GM23338 (cell line): ENCODE data around the gene TBCEL. TPM values are rescaled to one million over a fixed set of nuclear protein-coding genes. Genes with fewer than 3 reads are reported as not detected.
A peak's percentile ranks its signal among the peaks of the same experiment; 100 is the strongest.

Source experiments
- ATAC-seq: fragments of 200-7000 bp; cut with Tn5 transposase; 3 replicates; pipeline ENCODE4 v1.9.1; 2020
- DNase-seq: peaks from one replicate; pipeline ENCODE4 v3.0.0-alpha.2; 2015; ENCODE audit warnings: low spot score
- H2AFZ ChIP-seq: fragments of 200-600 bp; sonication (generic); 2 replicates; pipeline ENCODE4 v1.8.0; 2016; ENCODE audit warnings: antibody characterized with exemption, mild to moderate bottlenecking, moderate library complexity
- H3F3A ChIP-seq: fragments of 200-600 bp; sonication (generic); replicated peaks from 2 replicates; pipeline ENCODE4 v1.8.0; 2017; ENCODE audit warnings: antibody characterized with exemption, mixed run types, low read depth
- H3K27ac ChIP-seq: fragments of 200-600 bp; sonication (generic); 2 replicates; pipeline ENCODE4 v1.6.1; 2016; ENCODE audit warnings: low read depth
- H3K27me3 ChIP-seq: fragments of 200-600 bp; sonication (generic); 2 replicates; pipeline ENCODE4 v1.8.0; 2016; ENCODE audit warnings: mild to moderate bottlenecking, mixed run types, moderate library complexity; ENCODE audit not compliant: insufficient read depth
- H3K36me3 ChIP-seq: fragments of 200-600 bp; sonication (generic); 2 replicates; pipeline ENCODE4 v1.8.0; 2016; ENCODE audit warnings: mild to moderate bottlenecking; ENCODE audit not compliant: insufficient read depth
- H3K4me1 ChIP-seq: fragments of 200-600 bp; sonication (generic); 2 replicates; pipeline ENCODE4 v1.8.0; 2016; ENCODE audit warnings: mild to moderate bottlenecking, moderate library complexity; ENCODE audit not compliant: insufficient read depth
- H3K4me2 ChIP-seq: fragments of 200-600 bp; sonication (generic); 2 replicates; pipeline ENCODE4 v1.7.1; 2017; ENCODE audit warnings: mixed run types
- H3K4me3 ChIP-seq: fragments of 200-600 bp; sonication (generic); 2 replicates; pipeline ENCODE4 v1.6.1; 2016; ENCODE audit warnings: mixed run types
- H3K79me2 ChIP-seq: fragments of 200-600 bp; sonication (generic); replicated peaks from 2 replicates; pipeline ENCODE4 v1.8.0; 2017; ENCODE audit warnings: mild to moderate bottlenecking; ENCODE audit not compliant: insufficient read depth
- H3K9me2 ChIP-seq: fragments of 200-600 bp; sonication (generic); 2 replicates; pipeline ENCODE4 v1.8.0; 2017; ENCODE audit not compliant: insufficient read depth
- H4K20me1 ChIP-seq: fragments of 200-600 bp; sonication (generic); replicated peaks from 2 replicates; pipeline ENCODE4 v1.8.0; 2017; ENCODE audit warnings: mild to moderate bottlenecking; ENCODE audit not compliant: insufficient read depth
- H3K27ac Mint-ChIP-seq: 2 replicates; pipeline ENCODE4 v1.8.0; 2020; ENCODE audit warnings: inconsistent platforms, mild to moderate bottlenecking, moderate library complexity, mixed read lengths
- H3K27me3 Mint-ChIP-seq: 3 replicates; pipeline ENCODE4 v1.8.0; 2022; ENCODE audit warnings: low read depth, mild to moderate bottlenecking, moderate library complexity, mixed read lengths, inconsistent platforms; ENCODE audit not compliant: insufficient read depth, poor library complexity
- H3K36me3 Mint-ChIP-seq: 3 replicates; pipeline ENCODE4 v1.8.0; 2021; ENCODE audit warnings: low read depth, mild to moderate bottlenecking, inconsistent platforms, moderate library complexity, mixed read lengths
- H3K4me1 Mint-ChIP-seq: 3 replicates; pipeline ENCODE4 v1.8.0; 2020; ENCODE audit warnings: mild to moderate bottlenecking, inconsistent platforms, mixed read lengths
- H3K4me3 Mint-ChIP-seq: 3 replicates; pipeline ENCODE4 v1.8.0; 2021; ENCODE audit warnings: moderate library complexity, mild to moderate bottlenecking, inconsistent platforms, mixed read lengths
- H3K9me3 Mint-ChIP-seq: 3 replicates; pipeline ENCODE4 v1.8.0; 2020; ENCODE audit warnings: moderate library complexity, mild to moderate bottlenecking, inconsistent platforms, mixed read lengths
- CREB1 ChIP-seq: fragments of 250-450 bp; sonication (Bioruptor Pico); IDR thresholded peaks from 2 replicates; pipeline ENCODE4 v1.5.0; 2020; ENCODE audit warnings: low read depth, mild to moderate bottlenecking, moderate library complexity
- EZH2 ChIP-seq: fragments of 200-600 bp; sonication (generic); IDR thresholded peaks from one replicate; pipeline ENCODE4 v1.8.0; 2017; ENCODE audit warnings: antibody characterized with exemption, mild to moderate bottlenecking, low read depth; ENCODE audit not compliant: unreplicated experiment
- EZH2phosphoT487 ChIP-seq: fragments of 200-600 bp; sonication (generic); IDR thresholded peaks from one replicate; pipeline ENCODE4 v1.8.1; 2018; ENCODE audit warnings: antibody characterized with exemption; ENCODE audit not compliant: unreplicated experiment
- JUNB ChIP-seq: IDR thresholded peaks from one replicate; pipeline ENCODE4 v1.6.1; 2016; ENCODE audit warnings: antibody characterized with exemption; ENCODE audit not compliant: unreplicated experiment
- NANOG ChIP-seq: IDR thresholded peaks from 2 replicates; pipeline ENCODE4 v1.6.1; 2016; ENCODE audit warnings: antibody characterized with exemption, borderline replicate concordance
- POLR2AphosphoS5 ChIP-seq: IDR thresholded peaks from 2 replicates; pipeline ENCODE4 v1.6.1; 2016; ENCODE audit warnings: antibody characterized with exemption, low read depth
- STAT1 ChIP-seq: IDR thresholded peaks from one replicate; pipeline ENCODE4 v1.6.1; 2016; ENCODE audit warnings: antibody characterized with exemption; ENCODE audit not compliant: unreplicated experiment
- ZNF114 ChIP-seq: fragments of 250-450 bp; sonication (Bioruptor Pico); IDR thresholded peaks from 2 replicates; pipeline ENCODE4 v1.5.0; 2020; ENCODE audit warnings: mild to moderate bottlenecking, moderate library complexity
- ZNF331 ChIP-seq: fragments of 250-450 bp; sonication (Bioruptor Pico); IDR thresholded peaks from 2 replicates; pipeline ENCODE4 v1.5.0; 2020; ENCODE audit warnings: low read depth, mild to moderate bottlenecking, moderate library complexity
- polyA plus RNA-seq: library from polyadenylated mRNA; unstranded; fragments of >200 nt; fragmentation: Nextera tagmentation; extraction: Ambion mirVana; gene quantifications from 2 replicates; pipeline ENCODE4 v1.2.1, GENCODE V29; 2016
- total RNA-seq: library from RNA; depleted of rRNA; stranded (reverse); fragments of >200 nt; shearing (Covaris generic); gene quantifications from 2 replicates; pipeline ENCODE4 v1.2.3, GENCODE V29; 2014
- TF ChIP-seq, protein P1 (sequence below): IDR thresholded peaks from 2 replicates; pipeline ENCODE4 v1.6.1; 2016; ENCODE audit warnings: antibody characterized with exemption
- TF ChIP-seq, protein P2 (sequence below), 2 experiments: fragments of 200-600 bp in 1 of 2; sonication (generic) in 1 of 2; conservative IDR thresholded peaks; 2 replicates each; pipeline versions ENCODE4 v1.5.1 to v1.6.1; 2016 to 2017; ENCODE audit warnings: antibody characterized with exemption in 2 of 2, low read depth in 2 of 2, mild to moderate bottlenecking in 2 of 2, moderate library complexity in 1 of 2
- TF ChIP-seq, protein P3 (sequence below): IDR thresholded peaks from one replicate; pipeline ENCODE4 v1.6.1; 2018; ENCODE audit warnings: antibody characterized with exemption; ENCODE audit not compliant: unreplicated experiment
- TF ChIP-seq, protein P4 (sequence below): fragments of 250-450 bp; sonication (Bioruptor Pico); IDR thresholded peaks from 2 replicates; pipeline ENCODE4 v1.5.0; 2020; ENCODE audit warnings: mild to moderate bottlenecking, moderate library complexity

Gene TBCEL
- total and polyA plus RNA-seq, 2 experiments from 2014 or later: 5.4 to 16.2 TPM

DNA sequence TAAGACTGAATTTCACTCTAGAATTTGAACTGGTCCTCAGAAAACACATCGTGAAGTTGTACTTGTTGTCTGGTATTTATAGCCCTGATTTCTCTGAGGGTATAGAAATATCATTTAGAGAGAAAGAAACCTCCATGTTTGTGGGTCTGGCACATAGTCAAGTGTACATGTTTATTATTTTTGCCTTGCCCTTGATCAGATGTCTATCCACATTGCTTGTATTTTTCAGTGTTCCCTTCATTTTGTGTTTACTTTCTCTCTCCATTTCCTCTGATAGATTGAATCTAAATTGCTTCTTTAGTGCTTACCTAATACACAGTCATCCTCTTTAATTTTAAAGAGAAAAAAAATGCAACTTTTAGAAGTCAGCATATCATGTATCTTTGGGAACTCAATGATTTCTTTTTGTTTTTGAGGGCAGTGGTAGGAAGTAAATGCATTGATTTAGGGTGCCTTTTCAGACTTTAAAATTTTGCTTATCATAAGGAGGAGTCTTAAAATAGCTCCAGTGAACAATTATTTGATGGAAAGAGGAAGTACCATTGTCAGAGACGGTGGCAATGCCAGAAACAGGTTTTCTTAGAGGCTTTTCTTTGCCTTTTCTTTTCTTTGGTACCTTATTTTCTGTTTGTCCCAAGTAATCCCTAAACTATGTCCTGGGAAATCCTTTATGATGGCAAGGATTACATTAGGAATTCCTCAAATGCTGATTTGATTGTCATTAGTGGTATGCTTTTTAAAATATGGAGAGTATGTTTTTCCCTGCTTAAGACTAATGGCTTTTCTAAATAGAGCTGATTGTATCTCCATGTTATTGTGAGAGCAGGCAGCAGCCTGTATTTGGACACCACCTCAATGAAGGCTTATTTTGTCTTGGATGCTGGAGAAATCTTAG is 47.3 kb downstream of the TBCEL start:
- H3K27ac Mint-ChIP-seq: peak overlapping the region; percentile 97
- peak; percentile 3 for DNase-seq
- no peak overlapping the region for H3K4me3 Mint-ChIP-seq
- peaks cover 14% of the 10 kb centered on the region for H3K4me1 Mint-ChIP-seq
- Histone ChIP-seq H3K27me3 (no peaks in the 10 kb centered on the region), H3K4me3 (no peak overlapping the region), H3F3A (no peaks in the 10 kb centered on the region), H3K9me2 (no peaks in the 10 kb centered on the region), H3K4me2 (no peak overlapping the region), H3K4me1 (peaks cover 11% of the 10 kb centered on the region), H3K79me2 (no peaks in the 10 kb centered on the region), H4K20me1 (no peaks in the 10 kb centered on the region), H3K36me3 (peaks cover 3% of the 10 kb centered on the region; the same call in 1 of the 2 replicates), H3K27ac (peak overlapping the region; percentile 78), H2AFZ (no peak overlapping the region)
- peaks cover 30% of the 10 kb centered on the region for H3K36me3 Mint-ChIP-seq
- no peaks in the 10 kb centered on the region for H3K27me3 Mint-ChIP-seq
- peak; percentile 47 for ATAC-seq
- H3K9me3 Mint-ChIP-seq: peaks cover 4% of the 10 kb centered on the region; the same call in 1 of the 3 replicates
- TF ChIP-seq JUNB: no peak
- no peak for TF ChIP-seq EZH2
- no peak for TF ChIP-seq ZNF114 (CRISPR knock-in tag)
- TF ChIP-seq, protein P1, sequence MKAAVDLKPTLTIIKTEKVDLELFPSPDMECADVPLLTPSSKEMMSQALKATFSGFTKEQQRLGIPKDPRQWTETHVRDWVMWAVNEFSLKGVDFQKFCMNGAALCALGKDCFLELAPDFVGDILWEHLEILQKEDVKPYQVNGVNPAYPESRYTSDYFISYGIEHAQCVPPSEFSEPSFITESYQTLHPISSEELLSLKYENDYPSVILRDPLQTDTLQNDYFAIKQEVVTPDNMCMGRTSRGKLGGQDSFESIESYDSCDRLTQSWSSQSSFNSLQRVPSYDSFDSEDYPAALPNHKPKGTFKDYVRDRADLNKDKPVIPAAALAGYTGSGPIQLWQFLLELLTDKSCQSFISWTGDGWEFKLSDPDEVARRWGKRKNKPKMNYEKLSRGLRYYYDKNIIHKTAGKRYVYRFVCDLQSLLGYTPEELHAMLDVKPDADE: no peak
- no peak for TF ChIP-seq STAT1
- TF ChIP-seq ZNF331: no peak
- TF ChIP-seq POLR2AphosphoS5: no peak
- TF ChIP-seq, protein P2, sequence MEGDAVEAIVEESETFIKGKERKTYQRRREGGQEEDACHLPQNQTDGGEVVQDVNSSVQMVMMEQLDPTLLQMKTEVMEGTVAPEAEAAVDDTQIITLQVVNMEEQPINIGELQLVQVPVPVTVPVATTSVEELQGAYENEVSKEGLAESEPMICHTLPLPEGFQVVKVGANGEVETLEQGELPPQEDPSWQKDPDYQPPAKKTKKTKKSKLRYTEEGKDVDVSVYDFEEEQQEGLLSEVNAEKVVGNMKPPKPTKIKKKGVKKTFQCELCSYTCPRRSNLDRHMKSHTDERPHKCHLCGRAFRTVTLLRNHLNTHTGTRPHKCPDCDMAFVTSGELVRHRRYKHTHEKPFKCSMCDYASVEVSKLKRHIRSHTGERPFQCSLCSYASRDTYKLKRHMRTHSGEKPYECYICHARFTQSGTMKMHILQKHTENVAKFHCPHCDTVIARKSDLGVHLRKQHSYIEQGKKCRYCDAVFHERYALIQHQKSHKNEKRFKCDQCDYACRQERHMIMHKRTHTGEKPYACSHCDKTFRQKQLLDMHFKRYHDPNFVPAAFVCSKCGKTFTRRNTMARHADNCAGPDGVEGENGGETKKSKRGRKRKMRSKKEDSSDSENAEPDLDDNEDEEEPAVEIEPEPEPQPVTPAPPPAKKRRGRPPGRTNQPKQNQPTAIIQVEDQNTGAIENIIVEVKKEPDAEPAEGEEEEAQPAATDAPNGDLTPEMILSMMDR (conservative IDR thresholded peaks at IDR 0.05; ENCODE audit: low read depth in 2 of 2): no peak
- no peak for TF ChIP-seq EZH2phosphoT487
- TF ChIP-seq CREB1 (CRISPR knock-in tag): no peak
- no peak for TF ChIP-seq NANOG
- TF ChIP-seq, protein P3, sequence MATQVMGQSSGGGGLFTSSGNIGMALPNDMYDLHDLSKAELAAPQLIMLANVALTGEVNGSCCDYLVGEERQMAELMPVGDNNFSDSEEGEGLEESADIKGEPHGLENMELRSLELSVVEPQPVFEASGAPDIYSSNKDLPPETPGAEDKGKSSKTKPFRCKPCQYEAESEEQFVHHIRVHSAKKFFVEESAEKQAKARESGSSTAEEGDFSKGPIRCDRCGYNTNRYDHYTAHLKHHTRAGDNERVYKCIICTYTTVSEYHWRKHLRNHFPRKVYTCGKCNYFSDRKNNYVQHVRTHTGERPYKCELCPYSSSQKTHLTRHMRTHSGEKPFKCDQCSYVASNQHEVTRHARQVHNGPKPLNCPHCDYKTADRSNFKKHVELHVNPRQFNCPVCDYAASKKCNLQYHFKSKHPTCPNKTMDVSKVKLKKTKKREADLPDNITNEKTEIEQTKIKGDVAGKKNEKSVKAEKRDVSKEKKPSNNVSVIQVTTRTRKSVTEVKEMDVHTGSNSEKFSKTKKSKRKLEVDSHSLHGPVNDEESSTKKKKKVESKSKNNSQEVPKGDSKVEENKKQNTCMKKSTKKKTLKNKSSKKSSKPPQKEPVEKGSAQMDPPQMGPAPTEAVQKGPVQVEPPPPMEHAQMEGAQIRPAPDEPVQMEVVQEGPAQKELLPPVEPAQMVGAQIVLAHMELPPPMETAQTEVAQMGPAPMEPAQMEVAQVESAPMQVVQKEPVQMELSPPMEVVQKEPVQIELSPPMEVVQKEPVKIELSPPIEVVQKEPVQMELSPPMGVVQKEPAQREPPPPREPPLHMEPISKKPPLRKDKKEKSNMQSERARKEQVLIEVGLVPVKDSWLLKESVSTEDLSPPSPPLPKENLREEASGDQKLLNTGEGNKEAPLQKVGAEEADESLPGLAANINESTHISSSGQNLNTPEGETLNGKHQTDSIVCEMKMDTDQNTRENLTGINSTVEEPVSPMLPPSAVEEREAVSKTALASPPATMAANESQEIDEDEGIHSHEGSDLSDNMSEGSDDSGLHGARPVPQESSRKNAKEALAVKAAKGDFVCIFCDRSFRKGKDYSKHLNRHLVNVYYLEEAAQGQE: no peak
- TF ChIP-seq, protein P4, sequence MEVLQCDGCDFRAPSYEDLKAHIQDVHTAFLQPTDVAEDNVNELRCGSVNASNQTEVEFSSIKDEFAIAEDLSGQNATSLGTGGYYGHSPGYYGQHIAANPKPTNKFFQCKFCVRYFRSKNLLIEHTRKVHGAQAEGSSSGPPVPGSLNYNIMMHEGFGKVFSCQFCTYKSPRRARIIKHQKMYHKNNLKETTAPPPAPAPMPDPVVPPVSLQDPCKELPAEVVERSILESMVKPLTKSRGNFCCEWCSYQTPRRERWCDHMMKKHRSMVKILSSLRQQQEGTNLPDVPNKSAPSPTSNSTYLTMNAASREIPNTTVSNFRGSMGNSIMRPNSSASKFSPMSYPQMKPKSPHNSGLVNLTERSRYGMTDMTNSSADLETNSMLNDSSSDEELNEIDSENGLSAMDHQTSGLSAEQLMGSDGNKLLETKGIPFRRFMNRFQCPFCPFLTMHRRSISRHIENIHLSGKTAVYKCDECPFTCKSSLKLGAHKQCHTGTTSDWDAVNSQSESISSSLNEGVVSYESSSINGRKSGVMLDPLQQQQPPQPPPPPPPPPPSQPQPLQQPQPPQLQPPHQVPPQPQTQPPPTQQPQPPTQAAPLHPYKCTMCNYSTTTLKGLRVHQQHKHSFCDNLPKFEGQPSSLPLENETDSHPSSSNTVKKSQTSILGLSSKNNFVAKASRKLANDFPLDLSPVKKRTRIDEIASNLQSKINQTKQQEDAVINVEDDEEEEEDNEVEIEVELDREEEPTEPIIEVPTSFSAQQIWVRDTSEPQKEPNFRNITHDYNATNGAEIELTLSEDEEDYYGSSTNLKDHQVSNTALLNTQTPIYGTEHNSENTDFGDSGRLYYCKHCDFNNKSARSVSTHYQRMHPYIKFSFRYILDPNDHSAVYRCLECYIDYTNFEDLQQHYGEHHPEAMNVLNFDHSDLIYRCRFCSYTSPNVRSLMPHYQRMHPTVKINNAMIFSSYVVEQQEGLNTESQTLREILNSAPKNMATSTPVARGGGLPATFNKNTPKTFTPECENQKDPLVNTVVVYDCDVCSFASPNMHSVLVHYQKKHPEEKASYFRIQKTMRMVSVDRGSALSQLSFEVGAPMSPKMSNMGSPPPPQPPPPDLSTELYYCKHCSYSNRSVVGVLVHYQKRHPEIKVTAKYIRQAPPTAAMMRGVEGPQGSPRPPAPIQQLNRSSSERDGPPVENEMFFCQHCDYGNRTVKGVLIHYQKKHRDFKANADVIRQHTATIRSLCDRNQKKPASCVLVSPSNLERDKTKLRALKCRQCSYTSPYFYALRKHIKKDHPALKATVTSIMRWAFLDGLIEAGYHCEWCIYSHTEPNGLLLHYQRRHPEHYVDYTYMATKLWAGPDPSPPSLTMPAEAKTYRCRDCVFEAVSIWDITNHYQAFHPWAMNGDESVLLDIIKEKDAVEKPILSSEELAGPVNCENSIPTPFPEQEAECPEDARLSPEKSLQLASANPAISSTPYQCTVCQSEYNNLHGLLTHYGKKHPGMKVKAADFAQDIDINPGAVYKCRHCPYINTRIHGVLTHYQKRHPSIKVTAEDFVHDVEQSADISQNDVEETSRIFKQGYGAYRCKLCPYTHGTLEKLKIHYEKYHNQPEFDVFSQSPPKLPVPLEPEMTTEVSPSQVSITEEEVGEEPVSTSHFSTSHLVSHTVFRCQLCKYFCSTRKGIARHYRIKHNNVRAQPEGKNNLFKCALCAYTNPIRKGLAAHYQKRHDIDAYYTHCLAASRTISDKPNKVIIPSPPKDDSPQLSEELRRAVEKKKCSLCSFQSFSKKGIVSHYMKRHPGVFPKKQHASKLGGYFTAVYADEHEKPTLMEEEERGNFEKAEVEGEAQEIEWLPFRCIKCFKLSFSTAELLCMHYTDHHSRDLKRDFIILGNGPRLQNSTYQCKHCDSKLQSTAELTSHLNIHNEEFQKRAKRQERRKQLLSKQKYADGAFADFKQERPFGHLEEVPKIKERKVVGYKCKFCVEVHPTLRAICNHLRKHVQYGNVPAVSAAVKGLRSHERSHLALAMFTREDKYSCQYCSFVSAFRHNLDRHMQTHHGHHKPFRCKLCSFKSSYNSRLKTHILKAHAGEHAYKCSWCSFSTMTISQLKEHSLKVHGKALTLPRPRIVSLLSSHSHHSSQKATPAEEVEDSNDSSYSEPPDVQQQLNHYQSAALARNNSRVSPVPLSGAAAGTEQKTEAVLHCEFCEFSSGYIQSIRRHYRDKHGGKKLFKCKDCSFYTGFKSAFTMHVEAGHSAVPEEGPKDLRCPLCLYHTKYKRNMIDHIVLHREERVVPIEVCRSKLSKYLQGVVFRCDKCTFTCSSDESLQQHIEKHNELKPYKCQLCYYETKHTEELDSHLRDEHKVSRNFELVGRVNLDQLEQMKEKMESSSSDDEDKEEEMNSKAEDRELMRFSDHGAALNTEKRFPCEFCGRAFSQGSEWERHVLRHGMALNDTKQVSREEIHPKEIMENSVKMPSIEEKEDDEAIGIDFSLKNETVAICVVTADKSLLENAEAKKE: no peak
